SU-DHL-6 (cell line): ENCODE data around the gene FBXO40.

Experiments used
- EZH2phosphoT487 ChIP-seq: fragments of 200-600 bp; sonication (generic), shearing (Covaris generic); conservative IDR thresholded peaks from 2 replicates; pipeline ENCODE4 v1.6.1; 2018; ENCODE audit warnings: mild to moderate bottlenecking, antibody characterized with exemption, low read length, moderate library complexity, mixed read lengths
- TF ChIP-seq, protein P1 (sequence below): fragments of 200-600 bp; sonication (generic); IDR thresholded peaks from one replicate; pipeline ENCODE4 v1.5.1; 2017; ENCODE audit warnings: antibody characterized with exemption, mild to moderate bottlenecking, low read length, moderate library complexity; ENCODE audit not compliant: insufficient read depth, poor library complexity, severe bottlenecking

- TF ChIP-seq, protein P1, sequence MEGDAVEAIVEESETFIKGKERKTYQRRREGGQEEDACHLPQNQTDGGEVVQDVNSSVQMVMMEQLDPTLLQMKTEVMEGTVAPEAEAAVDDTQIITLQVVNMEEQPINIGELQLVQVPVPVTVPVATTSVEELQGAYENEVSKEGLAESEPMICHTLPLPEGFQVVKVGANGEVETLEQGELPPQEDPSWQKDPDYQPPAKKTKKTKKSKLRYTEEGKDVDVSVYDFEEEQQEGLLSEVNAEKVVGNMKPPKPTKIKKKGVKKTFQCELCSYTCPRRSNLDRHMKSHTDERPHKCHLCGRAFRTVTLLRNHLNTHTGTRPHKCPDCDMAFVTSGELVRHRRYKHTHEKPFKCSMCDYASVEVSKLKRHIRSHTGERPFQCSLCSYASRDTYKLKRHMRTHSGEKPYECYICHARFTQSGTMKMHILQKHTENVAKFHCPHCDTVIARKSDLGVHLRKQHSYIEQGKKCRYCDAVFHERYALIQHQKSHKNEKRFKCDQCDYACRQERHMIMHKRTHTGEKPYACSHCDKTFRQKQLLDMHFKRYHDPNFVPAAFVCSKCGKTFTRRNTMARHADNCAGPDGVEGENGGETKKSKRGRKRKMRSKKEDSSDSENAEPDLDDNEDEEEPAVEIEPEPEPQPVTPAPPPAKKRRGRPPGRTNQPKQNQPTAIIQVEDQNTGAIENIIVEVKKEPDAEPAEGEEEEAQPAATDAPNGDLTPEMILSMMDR: no peak
- no peak for TF ChIP-seq EZH2phosphoT487
These were observed 8.1 kb downstream of the FBXO40 start for GRCh38 chr3:121601212-121601812.
